Measurements from ENCODE around the gene COL20A1.

COL20A1 gene

GRCh38 chr20:63345328-63346100, 52.5 kb downstream of the COL20A1 start:
- TF ChIP-seq CTCF (IDR thresholded peaks at IDR 0.05; ENCODE audit: low read depth, low read length), result no peak
- in situ Hi-C loops (cut with HindIII; ENCODE audit: low sequenced_read_pairs), result no loop called here
- no peak for DNase-seq (ENCODE audit: low read depth, low spot score)
- no peak overlapping the region for H3K4me3 ChIP-seq (ENCODE audit: low read depth, low read length)

- no peak for DNase-seq (ENCODE audit: low read depth, low spot score)
- in situ Hi-C loops (cut with HindIII; ENCODE audit: low sequenced_read_pairs), result no loop called here
- TF ChIP-seq CTCF (IDR thresholded peaks at IDR 0.05; ENCODE audit: low read depth, low read length), result no peak
- H3K4me3 ChIP-seq (ENCODE audit: low read depth, low read length), result no peak overlapping the region
Measured at GRCh38 chr20:63346131-63347080, 53.4 kb downstream of the COL20A1 start.

- no peak for TF ChIP-seq CTCF (IDR thresholded peaks at IDR 0.05; ENCODE audit: low read depth, low read length)
- no peak overlapping the region for H3K4me3 ChIP-seq (ENCODE audit: low read depth, low read length)
- in situ Hi-C loops (cut with HindIII; ENCODE audit: low sequenced_read_pairs), result no loop called here
- DNase-seq (ENCODE audit: low read depth, low spot score), result no peak
Measured at GRCh38 chr20:63347081-63347741, 54.2 kb downstream of the COL20A1 start.

- no peak overlapping the region for H3K4me3 ChIP-seq (ENCODE audit: low read depth, low read length)
- no peak for DNase-seq (ENCODE audit: low read depth, low spot score)
- in situ Hi-C loops (cut with HindIII; ENCODE audit: low sequenced_read_pairs), result no loop called here
- no peak for TF ChIP-seq CTCF (IDR thresholded peaks at IDR 0.05; ENCODE audit: low read depth, low read length)
Measured at GRCh38 chr20:63347950-63348827, 55.2 kb downstream of the COL20A1 start.

- no peak for DNase-seq (ENCODE audit: low read depth, low spot score)
- in situ Hi-C loops (cut with HindIII; ENCODE audit: low sequenced_read_pairs), result no loop called here
- no peak for TF ChIP-seq CTCF (IDR thresholded peaks at IDR 0.05; ENCODE audit: low read depth, low read length)
- H3K4me3 ChIP-seq (ENCODE audit: low read depth, low read length), result no peak overlapping the region
Measured at GRCh38 chr20:63348828-63349515, 56.0 kb downstream of the COL20A1 start.

Data from astrocyte of the spinal cord (primary cell).